Tibial nerve (tissue), 4 donors: ENCODE data around the gene C12orf56.

Experiments used
- EP300 ChIP-seq, 2 donors: sonication (generic); formaldehyde crosslinking; IDR thresholded peaks; one replicate each; pipeline ENCODE4 v1.6.1; 2017; ENCODE audit warnings: antibody characterized with exemption in 2 of 2, mild to moderate bottlenecking in 1 of 2
- POLR2A ChIP-seq, 2 donors: fragments of 450-650 bp; IDR thresholded peaks; one replicate each; pipeline ENCODE4 v1.6.1; 2017; ENCODE audit warnings: antibody characterized with exemption in 2 of 2, mild to moderate bottlenecking in 2 of 2, moderate library complexity in 2 of 2
- TF ChIP-seq, protein P1 (sequence below), 5 experiments: fragments of 200-600 bp in 3 of 5; fragments of 450-650 bp in 2 of 5; sonication (generic) in 3 of 5; IDR thresholded peaks; one replicate each; pipeline ENCODE4 v1.5.1; 2016 to 2019; ENCODE audit warnings: antibody characterized with exemption in 5 of 5, mild to moderate bottlenecking in 3 of 5, moderate library complexity in 2 of 5

DNA sequence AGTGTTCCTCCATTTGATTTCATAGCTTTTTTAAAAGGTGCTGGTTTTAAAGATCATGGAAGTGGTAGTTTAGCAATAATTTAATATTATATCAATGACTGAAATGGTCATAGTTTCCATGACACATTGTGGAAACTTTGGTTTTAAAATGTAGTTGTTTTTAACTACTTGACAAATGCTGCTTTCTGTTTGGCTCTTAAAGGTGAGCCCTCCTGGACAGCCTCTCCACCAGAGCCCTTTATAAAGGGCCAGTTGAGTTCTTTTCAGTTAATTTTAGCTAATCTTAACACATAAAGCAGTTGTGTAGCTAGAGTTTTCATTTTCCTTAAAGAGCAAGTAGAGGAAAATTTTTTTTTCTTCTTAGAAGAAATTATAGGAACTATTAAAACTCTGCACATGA lies 27.7 kb upstream of the C12orf56 start:
- TF ChIP-seq POLR2A (IDR thresholded peaks at IDR 0.05) (no peak), EP300 (IDR thresholded peaks at IDR 0.05) (no peak)
- TF ChIP-seq, protein P1, sequence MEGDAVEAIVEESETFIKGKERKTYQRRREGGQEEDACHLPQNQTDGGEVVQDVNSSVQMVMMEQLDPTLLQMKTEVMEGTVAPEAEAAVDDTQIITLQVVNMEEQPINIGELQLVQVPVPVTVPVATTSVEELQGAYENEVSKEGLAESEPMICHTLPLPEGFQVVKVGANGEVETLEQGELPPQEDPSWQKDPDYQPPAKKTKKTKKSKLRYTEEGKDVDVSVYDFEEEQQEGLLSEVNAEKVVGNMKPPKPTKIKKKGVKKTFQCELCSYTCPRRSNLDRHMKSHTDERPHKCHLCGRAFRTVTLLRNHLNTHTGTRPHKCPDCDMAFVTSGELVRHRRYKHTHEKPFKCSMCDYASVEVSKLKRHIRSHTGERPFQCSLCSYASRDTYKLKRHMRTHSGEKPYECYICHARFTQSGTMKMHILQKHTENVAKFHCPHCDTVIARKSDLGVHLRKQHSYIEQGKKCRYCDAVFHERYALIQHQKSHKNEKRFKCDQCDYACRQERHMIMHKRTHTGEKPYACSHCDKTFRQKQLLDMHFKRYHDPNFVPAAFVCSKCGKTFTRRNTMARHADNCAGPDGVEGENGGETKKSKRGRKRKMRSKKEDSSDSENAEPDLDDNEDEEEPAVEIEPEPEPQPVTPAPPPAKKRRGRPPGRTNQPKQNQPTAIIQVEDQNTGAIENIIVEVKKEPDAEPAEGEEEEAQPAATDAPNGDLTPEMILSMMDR (IDR thresholded peaks at IDR 0.05): no peak
